Suprapubic skin (tissue), 3 donors: ENCODE measurements around the gene FLYWCH1.

Experiments
- POLR2A ChIP-seq, 2 donors: fragments of 450-650 bp; IDR thresholded peaks; one replicate each; pipeline ENCODE4 v1.6.1; 2017; ENCODE audit warnings: antibody characterized with exemption in 2 of 2, mild to moderate bottlenecking in 2 of 2, moderate library complexity in 2 of 2
- TF ChIP-seq, protein P1 (sequence below), 2 donors: fragments of 200-600 bp in 1 of 2; fragments of 450-650 bp in 1 of 2; sonication (generic) in 1 of 2; IDR thresholded peaks; one replicate each; pipeline ENCODE4 v1.5.1; 2016 to 2019; ENCODE audit warnings: antibody characterized with exemption in 2 of 2, mild to moderate bottlenecking in 1 of 2, moderate library complexity in 1 of 2

DNA sequence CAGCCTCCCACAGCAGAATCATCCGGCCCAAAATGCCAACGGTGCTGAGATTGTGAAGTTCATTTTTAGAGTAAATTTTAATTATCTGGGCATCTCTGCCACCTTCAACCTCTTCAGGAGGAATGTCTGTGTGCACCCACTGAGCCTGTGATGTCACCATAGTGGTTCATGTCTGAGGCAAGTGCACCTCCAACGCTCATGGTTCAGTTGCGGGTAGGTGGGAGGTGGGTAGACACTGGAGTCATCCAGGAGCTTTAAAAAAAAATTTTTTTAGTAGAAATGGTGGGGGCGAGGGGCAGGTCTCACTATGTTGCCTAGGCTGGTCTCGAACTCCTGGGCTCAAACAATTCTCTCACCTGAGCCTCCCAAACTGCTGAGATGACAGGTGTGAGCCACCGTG is 1.9 kb downstream of the FLYWCH1 start:
- TF ChIP-seq POLR2A (IDR thresholded peaks at IDR 0.05): no peak
- TF ChIP-seq, protein P1, sequence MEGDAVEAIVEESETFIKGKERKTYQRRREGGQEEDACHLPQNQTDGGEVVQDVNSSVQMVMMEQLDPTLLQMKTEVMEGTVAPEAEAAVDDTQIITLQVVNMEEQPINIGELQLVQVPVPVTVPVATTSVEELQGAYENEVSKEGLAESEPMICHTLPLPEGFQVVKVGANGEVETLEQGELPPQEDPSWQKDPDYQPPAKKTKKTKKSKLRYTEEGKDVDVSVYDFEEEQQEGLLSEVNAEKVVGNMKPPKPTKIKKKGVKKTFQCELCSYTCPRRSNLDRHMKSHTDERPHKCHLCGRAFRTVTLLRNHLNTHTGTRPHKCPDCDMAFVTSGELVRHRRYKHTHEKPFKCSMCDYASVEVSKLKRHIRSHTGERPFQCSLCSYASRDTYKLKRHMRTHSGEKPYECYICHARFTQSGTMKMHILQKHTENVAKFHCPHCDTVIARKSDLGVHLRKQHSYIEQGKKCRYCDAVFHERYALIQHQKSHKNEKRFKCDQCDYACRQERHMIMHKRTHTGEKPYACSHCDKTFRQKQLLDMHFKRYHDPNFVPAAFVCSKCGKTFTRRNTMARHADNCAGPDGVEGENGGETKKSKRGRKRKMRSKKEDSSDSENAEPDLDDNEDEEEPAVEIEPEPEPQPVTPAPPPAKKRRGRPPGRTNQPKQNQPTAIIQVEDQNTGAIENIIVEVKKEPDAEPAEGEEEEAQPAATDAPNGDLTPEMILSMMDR (IDR thresholded peaks at IDR 0.05): no peak
